NCI-H1092 (cell line): Measurements from ENCODE around the gene FGA.

Experiments used
- DNase-seq: peaks from one replicate; lab custom pipeline; 2025; lab: John Stamatoyannopoulos, UW

FGA gene

GRCh38 chr4:154578919-154579318 lies 11.6 kb downstream of the FGA start:
- no peak for DNase-seq

- DNase-seq: no peak
These were observed 13.2 kb downstream of the FGA start for GRCh38 chr4:154577324-154577723.

- no peak for DNase-seq
These were observed 16.2 kb downstream of the FGA start for GRCh38 chr4:154574311-154574710.

GRCh38 chr4:154573190-154573870 lies 17.2 kb downstream of the FGA start:
- no peak for DNase-seq

- no peak for DNase-seq
These were observed 21.0 kb downstream of the FGA start for GRCh38 chr4:154569584-154569983.

- DNase-seq: no peak
These were observed 21.5 kb downstream of the FGA start for GRCh38 chr4:154569028-154569427.

GRCh38 chr4:154566639-154567204 lies 23.8 kb downstream of the FGA start:
- DNase-seq: no peak

- DNase-seq: no peak
These were observed 24.8 kb downstream of the FGA start for GRCh38 chr4:154565704-154566103.

- no peak for DNase-seq
These were observed 26.2 kb downstream of the FGA start for GRCh38 chr4:154564311-154564710.

- DNase-seq: no peak
These were observed 27.8 kb downstream of the FGA start, which contains the start of gene FGB for GRCh38 chr4:154562697-154563254. TSS of gene FGB (plus strand) at chr4:154563011. CDS start at chr4:154563019, 8 bp downstream.

GRCh38 chr4:154560824-154561231 lies 29.7 kb downstream of the FGA start:
- DNase-seq: no peak

GRCh38 chr4:154560419-154560801 lies 30.1 kb downstream of the FGA start:
- no peak for DNase-seq

GRCh38 chr4:154559494-154560418 lies 30.8 kb downstream of the FGA start:
- no peak for DNase-seq

- no peak for DNase-seq
These were observed 31.4 kb downstream of the FGA start for GRCh38 chr4:154559141-154559493.

- peak; percentile 39 for DNase-seq
These were observed 38.5 kb downstream of the FGA start for GRCh38 chr4:154551872-154552686.

- peak; percentile 96 for DNase-seq
These were observed 40.4 kb downstream of the FGA start, which contains the start of gene PLRG1 for GRCh38 chr4:154549894-154550790. TSS of gene PLRG1 (minus strand) at chr4:154550400. CDS start at chr4:154550308, 92 bp downstream.

GRCh38 chr4:154545689-154546088 lies 44.9 kb downstream of the FGA start:
- DNase-seq: no peak

GRCh38 chr4:154542271-154542879 lies 48.2 kb downstream of the FGA start:
- no peak for DNase-seq
